Measurements from ENCODE around the gene ALPP.

ALPP gene

DNA sequence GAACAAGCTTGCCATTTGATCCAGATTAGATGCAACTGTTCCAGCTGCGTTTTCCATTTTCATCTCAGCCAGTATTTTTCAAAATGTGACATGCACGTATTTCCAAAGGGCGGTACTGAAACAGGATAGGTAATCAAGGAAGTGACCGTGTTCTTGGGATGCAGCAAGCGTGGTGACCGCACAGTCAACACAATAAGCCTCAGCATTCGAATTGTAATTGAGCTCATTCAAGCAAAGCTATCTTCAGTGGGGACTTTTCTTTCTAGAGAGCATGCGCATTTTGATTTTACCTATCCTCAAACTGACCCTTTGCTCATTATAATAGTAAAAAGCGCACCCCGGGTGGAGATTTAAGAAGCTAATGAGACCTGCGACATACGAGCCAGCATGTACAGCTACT lies 3.4 kb upstream of the ALPP start:
- Histone ChIP-seq H3K27ac (ENCODE audit: low read length) (no peak overlapping the region), H3K4me3 (ENCODE audit: low read depth in 1 of 2, low read length in 2 of 2) (no peak overlapping the region)
- ATAC-seq (ENCODE audit: insufficient read depth, low read depth), result no peak

DNA sequence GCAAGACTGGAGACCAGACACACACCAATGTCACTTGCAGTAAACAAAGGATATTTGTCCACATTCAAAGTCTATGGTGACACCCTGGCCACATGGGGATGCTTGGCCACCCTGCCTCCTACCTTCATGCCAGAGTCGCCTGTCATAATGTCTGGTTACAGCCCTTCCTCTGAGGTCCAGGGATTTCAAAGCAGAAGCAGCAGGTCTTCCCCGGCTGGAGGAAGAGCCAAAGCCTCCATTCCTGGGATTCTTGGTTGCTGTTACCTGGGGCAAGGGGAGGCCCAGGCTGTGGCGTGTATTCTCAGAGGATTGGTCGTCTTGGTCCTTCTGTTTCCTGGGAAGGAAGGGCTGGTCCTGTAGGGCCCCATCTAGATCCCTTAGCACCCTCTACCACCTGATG lies 2.3 kb upstream of the ALPP start:
- Histone ChIP-seq H3K4me2 (ENCODE audit: insufficient read depth, low read length) (no peak overlapping the region), H4K20me1 (ENCODE audit: insufficient read depth, low read length) (no peaks in the 10 kb centered on the region), H3K9me3 (ENCODE audit: insufficient read depth, low read length, severe bottlenecking) (no peaks in the 10 kb centered on the region), H3K27ac (ENCODE audit: low read length) (no peak overlapping the region), H3K79me2 (ENCODE audit: insufficient read depth, low read length) (no peaks in the 10 kb centered on the region), H3K27me3 (ENCODE audit: insufficient read depth, low read length, poor library complexity) (no peaks in the 10 kb centered on the region), H3K9ac (ENCODE audit: low read depth, low read length) (no peak overlapping the region), H3K36me3 (ENCODE audit: insufficient read depth, low read length) (no peaks in the 10 kb centered on the region), H3K4me1 (ENCODE audit: insufficient read depth, low read length) (no peaks in the 10 kb centered on the region), H3K4me3 (ENCODE audit: low read depth in 1 of 2, low read length in 2 of 2) (no peak overlapping the region), H2AFZ (ENCODE audit: low read depth, low read length) (no peak overlapping the region)
- no peak for TF ChIP-seq EZH2 (IDR thresholded peaks at IDR 0.05; ENCODE audit: borderline replicate concordance, low read depth, low read length, severe bottlenecking)
- TF ChIP-seq, protein P1, sequence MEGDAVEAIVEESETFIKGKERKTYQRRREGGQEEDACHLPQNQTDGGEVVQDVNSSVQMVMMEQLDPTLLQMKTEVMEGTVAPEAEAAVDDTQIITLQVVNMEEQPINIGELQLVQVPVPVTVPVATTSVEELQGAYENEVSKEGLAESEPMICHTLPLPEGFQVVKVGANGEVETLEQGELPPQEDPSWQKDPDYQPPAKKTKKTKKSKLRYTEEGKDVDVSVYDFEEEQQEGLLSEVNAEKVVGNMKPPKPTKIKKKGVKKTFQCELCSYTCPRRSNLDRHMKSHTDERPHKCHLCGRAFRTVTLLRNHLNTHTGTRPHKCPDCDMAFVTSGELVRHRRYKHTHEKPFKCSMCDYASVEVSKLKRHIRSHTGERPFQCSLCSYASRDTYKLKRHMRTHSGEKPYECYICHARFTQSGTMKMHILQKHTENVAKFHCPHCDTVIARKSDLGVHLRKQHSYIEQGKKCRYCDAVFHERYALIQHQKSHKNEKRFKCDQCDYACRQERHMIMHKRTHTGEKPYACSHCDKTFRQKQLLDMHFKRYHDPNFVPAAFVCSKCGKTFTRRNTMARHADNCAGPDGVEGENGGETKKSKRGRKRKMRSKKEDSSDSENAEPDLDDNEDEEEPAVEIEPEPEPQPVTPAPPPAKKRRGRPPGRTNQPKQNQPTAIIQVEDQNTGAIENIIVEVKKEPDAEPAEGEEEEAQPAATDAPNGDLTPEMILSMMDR (IDR thresholded peaks at IDR 0.05; ENCODE audit: borderline replicate concordance, extremely low read depth, low read length, poor library complexity, severe bottlenecking), result no peak
- DNase-seq (no peak), ATAC-seq (ENCODE audit: insufficient read depth, low read depth) (no peak)

More for the DNA sequence above, 3.4 kb upstream of the ALPP start:
- no peaks in the 10 kb centered on the region for H3K4me1 ChIP-seq (ENCODE audit: insufficient read depth, low read length)
- H3K27me3 ChIP-seq (ENCODE audit: insufficient read depth, low read length, poor library complexity), result no peaks in the 10 kb centered on the region
- no peak overlapping the region for H3K4me2 ChIP-seq (ENCODE audit: insufficient read depth, low read length)
- H3K9ac ChIP-seq (ENCODE audit: low read depth, low read length), result no peak overlapping the region
- no peak overlapping the region for H2AFZ ChIP-seq (ENCODE audit: low read depth, low read length)
- H3K79me2 ChIP-seq (ENCODE audit: insufficient read depth, low read length), result no peaks in the 10 kb centered on the region
- no peak for DNase-seq
- no peaks in the 10 kb centered on the region for H4K20me1 ChIP-seq (ENCODE audit: insufficient read depth, low read length)
- no peaks in the 10 kb centered on the region for H3K9me3 ChIP-seq (ENCODE audit: insufficient read depth, low read length, severe bottlenecking)
- H3K36me3 ChIP-seq (ENCODE audit: insufficient read depth, low read length), result no peaks in the 10 kb centered on the region
- TF ChIP-seq, protein P1 (IDR thresholded peaks at IDR 0.05; ENCODE audit: borderline replicate concordance, extremely low read depth, low read length, poor library complexity, severe bottlenecking), result no peak
- no peak for TF ChIP-seq EZH2 (IDR thresholded peaks at IDR 0.05; ENCODE audit: borderline replicate concordance, low read depth, low read length, severe bottlenecking)

DNA sequence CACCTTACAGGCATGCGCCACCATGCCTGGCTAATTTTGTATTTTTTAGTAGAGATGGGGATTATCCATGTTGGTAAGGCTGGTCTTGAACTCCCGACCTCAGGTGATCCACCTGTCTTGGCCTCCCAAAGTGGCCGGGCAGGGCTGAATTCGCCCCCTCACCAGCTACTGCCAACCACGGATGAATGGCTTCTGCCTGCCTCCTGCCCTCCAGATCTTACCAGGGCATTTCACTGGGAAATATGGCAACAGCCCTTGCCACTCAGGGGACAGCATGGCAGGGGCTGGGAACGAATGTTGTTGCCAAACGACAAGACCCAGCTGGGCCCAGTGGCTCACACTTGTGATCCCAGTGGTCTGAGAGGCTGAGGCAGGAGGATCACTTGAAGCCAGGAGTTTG lies 1.8 kb upstream of the ALPP start:
- Histone ChIP-seq H3K4me1 (ENCODE audit: insufficient read depth, low read length) (no peaks in the 10 kb centered on the region), H2AFZ (ENCODE audit: low read depth, low read length) (no peak overlapping the region), H3K79me2 (ENCODE audit: insufficient read depth, low read length) (no peaks in the 10 kb centered on the region), H3K4me2 (ENCODE audit: insufficient read depth, low read length) (no peak overlapping the region), H3K27me3 (ENCODE audit: insufficient read depth, low read length, poor library complexity) (no peaks in the 10 kb centered on the region), H3K27ac (ENCODE audit: low read length) (no peak overlapping the region), H3K4me3 (ENCODE audit: low read depth in 1 of 2, low read length in 2 of 2) (no peak overlapping the region), H3K9ac (ENCODE audit: low read depth, low read length) (no peak overlapping the region), H4K20me1 (ENCODE audit: insufficient read depth, low read length) (no peaks in the 10 kb centered on the region), H3K9me3 (ENCODE audit: insufficient read depth, low read length, severe bottlenecking) (no peaks in the 10 kb centered on the region), H3K36me3 (ENCODE audit: insufficient read depth, low read length) (no peaks in the 10 kb centered on the region)
- TF ChIP-seq, protein P1 (IDR thresholded peaks at IDR 0.05; ENCODE audit: borderline replicate concordance, extremely low read depth, low read length, poor library complexity, severe bottlenecking), result no peak
- no peak for TF ChIP-seq EZH2 (IDR thresholded peaks at IDR 0.05; ENCODE audit: borderline replicate concordance, low read depth, low read length, severe bottlenecking)
- DNase-seq (no peak), ATAC-seq (ENCODE audit: insufficient read depth, low read depth) (no peak)

DNA sequence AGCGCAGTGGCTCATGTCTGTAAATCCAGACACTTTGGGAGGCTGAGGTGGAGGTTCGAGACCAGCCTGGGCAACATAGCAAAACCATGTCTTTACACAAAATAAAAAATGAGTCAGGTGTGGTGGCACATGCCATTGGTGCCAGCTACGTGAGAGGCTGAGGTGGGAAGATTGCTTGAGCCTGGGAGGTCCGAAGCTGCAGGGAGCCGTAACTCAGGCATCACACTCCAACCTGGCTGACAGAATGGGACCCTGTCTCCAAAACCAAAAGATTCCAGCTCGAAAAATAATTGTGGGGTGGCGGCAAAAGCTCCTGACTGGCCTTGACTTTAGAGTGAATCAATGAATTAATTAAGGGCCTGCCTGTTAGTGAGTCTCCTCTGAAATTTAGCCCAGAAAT lies 1.2 kb upstream of the ALPP start:
- H3K27ac ChIP-seq (ENCODE audit: low read length), result no peak overlapping the region
- no peak overlapping the region for H3K4me2 ChIP-seq (ENCODE audit: insufficient read depth, low read length)
- TF ChIP-seq EZH2 (IDR thresholded peaks at IDR 0.05; ENCODE audit: borderline replicate concordance, low read depth, low read length, severe bottlenecking), result no peak
- TF ChIP-seq, protein P1 (IDR thresholded peaks at IDR 0.05; ENCODE audit: borderline replicate concordance, extremely low read depth, low read length, poor library complexity, severe bottlenecking), result no peak
- no peak overlapping the region for H3K9ac ChIP-seq (ENCODE audit: low read depth, low read length)
- H2AFZ ChIP-seq (ENCODE audit: low read depth, low read length), result no peak overlapping the region
- no peak overlapping the region for H3K4me3 ChIP-seq (ENCODE audit: low read depth in 1 of 2, low read length in 2 of 2)
- H3K36me3 ChIP-seq (ENCODE audit: insufficient read depth, low read length), result no peaks in the 10 kb centered on the region
- no peaks in the 10 kb centered on the region for H3K79me2 ChIP-seq (ENCODE audit: insufficient read depth, low read length)
- no peaks in the 10 kb centered on the region for H4K20me1 ChIP-seq (ENCODE audit: insufficient read depth, low read length)
- no peaks in the 10 kb centered on the region for H3K4me1 ChIP-seq (ENCODE audit: insufficient read depth, low read length)
- ATAC-seq (ENCODE audit: insufficient read depth, low read depth) (no peak), DNase-seq (no peak)
- no peaks in the 10 kb centered on the region for H3K9me3 ChIP-seq (ENCODE audit: insufficient read depth, low read length, severe bottlenecking)
- H3K27me3 ChIP-seq (ENCODE audit: insufficient read depth, low read length, poor library complexity), result no peaks in the 10 kb centered on the region
